GM21360 (cell line): ENCODE results near the gene MT1G.
"Not testable (repeated sequence)": the region's sequence is repeated elsewhere in the genome, so short reads cannot be mapped to it uniquely, and the experiment has no call there.

Experiments
- ATAC-seq: cut with Tn5 transposase; IDR thresholded peaks from one replicate; pipeline ENCODE4 v1.9.1; 2021; ENCODE audit warnings: mild to moderate bottlenecking, moderate library complexity; ENCODE audit not compliant: unreplicated experiment

The MT1G gene

DNA sequence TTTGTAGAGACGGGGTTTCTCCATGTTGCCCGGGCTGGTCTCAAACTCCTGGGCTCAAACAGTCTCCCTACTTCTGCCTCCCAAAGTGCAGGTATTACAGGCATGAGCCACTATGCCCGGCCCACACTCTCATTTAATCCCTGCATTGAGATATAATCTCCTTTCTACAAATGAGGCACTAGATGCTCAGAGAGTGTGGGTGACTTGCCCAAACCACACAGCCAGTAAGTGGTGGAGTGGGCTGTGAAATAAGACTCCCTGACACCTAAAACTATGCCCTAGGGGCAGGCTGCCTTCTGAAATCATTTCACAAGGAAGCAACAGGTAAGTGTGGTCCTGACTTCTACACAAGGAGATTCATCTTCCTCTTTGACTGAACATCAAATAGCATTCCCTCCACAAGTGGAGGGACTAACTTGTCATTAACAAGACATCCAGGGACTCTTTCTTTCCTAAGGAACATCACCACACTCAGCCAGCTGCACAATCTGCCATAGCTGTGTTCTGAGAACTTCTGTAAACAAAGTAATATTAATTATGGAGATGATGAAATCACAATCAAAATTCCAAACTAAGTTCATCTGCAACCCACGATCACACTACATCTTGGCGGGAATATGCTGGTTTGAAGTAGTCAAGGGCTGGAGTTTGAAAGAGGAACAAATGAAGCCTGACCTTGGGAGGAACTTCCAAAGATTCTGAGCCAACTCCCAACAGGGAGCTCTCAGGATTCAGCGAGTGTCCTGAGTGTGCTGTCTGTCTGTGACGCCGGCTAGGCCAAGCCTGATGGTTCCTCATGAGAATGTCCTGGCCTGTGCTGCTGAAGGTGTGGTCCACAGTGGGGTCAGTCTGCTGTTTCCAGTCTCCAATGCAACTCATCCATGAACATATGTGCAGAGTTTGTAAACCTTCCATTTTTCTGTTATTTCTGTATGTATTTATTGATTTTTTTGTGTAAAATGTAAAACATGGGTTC lies 2.3 kb downstream of the MT1G start:
- ATAC-seq = not testable (repeated sequence)

DNA sequence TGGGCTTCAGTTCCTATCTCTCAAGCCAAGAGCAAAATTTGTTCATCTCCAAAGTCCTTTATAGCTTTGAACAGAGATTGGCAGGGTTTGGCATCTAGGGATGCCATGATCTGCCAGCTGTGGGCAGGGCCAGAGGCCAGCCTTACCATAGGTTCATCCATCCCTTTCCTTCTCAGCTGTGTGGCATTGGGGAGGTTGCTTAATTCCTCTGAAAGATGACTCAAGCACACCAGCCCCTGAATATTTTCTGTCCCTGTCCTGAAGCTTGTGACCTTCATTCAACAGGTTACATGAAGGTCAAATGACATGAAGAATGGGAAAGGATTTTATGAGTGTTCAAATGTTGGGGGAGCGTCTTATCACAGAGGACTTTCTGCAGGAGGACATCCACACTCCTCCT lies 3.4 kb downstream of the MT1G start:
- ATAC-seq = no peak

DNA sequence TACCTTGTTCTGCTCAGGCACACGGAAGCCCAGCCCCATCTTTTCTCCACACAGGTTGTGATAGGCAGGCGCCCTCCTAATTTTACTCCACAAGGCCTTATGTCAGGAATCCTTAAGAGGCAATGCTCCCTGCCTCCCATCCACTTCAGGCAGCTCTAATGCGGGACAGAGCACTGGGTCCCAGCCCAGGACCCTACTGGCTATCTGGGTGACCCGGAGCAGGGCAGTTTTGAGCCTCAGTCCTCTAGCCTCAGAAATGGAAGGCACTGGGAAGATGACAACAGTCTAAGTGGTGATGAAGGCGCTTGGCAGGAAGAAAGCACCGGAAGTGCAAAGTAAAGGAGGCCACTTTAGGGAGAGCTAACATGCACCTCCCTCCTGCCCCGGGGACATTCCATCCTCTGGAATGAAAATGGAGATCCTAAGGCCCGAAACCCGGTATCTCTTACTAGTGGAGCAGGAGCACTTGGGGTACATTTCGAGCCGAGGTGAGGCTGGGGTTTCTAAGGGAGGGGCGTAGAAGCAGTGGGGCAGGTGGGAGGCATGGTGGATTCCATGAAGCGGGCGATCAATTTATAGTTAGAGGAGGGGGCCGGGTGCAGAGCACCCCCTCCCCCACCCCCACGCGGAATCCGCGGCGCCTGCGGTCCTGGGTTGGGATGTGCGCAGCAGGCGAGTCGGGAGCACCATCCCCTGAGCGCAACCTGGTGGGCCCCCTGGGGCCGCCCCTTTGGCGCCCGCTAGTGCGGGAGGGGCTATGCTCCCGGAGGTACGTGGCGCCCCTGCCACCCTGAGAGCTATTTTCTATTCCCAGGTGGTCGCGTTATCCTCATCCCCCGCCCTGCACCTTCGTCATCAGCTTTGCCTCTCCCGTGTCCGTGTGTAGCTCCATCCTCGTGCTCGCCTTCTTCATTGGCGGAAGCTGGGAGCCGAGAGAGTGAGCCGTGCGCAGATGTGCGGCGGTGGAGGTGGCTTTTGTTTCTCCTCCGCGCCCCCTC lies 5.2 kb downstream of the MT1G start:
- no peak for ATAC-seq

DNA sequence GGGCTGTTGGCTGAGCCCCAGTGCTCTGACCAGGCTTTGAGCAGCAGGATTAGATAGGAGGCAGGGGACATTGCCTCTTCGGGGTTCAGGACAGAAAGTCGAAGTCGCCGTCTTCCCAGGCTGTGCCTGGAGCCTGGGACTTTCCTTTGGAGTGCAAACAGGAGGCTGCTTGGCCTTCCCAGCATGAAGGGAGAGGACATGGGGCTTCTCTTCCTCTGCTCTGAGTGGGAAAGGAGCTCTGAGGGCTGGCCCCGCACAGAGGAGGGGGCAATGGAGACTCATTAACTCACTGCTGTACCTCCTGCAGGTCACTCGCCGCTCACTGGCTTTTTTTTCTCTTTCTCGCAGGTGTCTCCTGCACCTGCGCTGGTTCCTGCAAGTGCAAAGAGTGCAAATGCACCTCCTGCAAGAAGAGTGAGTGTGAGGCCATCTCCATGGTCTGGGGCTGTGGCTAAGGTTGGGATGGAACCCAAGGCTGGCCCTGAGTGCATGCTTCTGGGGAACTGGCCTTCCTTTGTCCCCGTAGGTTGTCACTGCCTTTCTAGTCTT lies 9.5 kb downstream of the MT1G start:
- no peak for ATAC-seq

DNA sequence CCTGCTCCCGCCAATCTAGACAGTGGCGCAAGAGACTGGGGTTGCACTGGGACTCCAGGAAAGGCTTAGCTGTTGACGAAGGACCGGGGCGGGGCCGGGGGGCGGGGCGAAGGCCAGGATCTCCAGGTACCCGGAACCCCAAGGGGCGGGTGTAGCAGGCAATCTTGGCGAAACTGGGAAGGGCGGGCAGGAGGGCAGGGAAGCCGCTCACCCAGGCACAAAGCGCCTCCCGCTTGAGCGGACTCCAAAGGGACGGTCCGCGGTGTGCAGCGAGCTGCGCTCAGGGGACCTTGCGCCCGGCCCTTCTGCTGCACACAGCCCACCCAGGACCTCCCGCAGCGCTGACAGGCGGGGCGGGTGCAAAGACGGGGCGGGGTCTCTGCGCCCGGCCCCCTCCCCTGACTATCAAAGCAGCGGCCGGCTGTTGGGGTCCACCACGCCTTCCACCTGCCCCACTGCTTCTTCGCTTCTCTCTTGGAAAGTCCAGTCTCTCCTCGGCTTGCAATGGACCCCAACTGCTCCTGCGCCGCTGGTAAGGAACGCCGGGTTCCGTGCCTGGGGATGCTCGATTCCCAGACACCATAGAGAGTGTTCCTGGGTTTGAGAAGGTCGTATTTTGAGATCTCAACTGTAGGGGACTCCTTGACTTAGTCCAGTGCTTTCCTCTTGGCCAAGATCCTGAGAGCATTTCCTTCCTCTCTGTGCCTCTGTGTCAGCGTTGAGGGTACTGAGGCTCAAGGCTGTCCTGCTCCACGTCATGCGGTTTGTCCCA lies 10.1 kb downstream of the MT1G start, which contains the start of gene MT1F:
MT1F (plus strand) TSS at position 405 of the 772 bp plus-strand sequence; CDS start at position 505, 100 bp downstream.
- no peak for ATAC-seq

DNA sequence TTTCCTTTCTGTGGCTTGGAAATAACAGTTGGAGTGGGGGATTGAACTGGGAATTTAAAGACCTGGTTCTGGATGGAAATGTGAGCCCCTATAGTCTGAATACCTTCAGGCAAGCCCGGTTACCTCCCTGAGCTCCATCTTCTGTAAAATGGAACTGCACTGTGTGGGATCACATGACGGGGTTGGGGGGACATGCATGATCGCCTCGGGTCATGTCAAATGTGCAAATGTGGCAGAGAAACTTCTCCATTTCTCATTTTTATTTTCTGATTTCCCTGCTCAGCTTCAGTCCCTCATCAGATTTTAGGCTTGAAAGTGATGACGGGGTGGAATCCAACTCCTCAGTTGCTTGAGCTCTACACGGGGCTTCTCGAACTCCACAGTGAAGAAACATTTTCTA lies 14.6 kb downstream of the MT1G start:
- no peak for ATAC-seq

DNA sequence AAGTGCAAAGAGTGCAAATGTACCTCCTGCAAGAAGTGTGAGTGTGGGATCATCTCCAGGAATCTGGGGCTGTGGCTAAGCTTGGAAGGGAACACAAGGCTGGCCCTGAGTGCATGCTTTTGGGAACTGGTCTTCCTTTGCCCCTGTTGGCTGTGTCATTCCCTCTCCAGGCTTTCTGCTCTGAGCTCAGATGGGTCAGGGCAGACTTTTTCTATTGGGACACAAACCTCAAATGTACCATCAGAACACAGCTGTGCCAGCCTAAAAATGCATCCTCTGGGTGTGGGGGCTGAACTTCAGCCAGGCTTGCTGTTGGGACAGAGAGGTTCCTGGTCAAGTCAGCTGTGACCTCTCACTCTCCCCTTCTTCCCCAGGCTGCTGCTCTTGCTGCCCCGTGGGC lies 15.3 kb downstream of the MT1G start:
- no peak for ATAC-seq

DNA sequence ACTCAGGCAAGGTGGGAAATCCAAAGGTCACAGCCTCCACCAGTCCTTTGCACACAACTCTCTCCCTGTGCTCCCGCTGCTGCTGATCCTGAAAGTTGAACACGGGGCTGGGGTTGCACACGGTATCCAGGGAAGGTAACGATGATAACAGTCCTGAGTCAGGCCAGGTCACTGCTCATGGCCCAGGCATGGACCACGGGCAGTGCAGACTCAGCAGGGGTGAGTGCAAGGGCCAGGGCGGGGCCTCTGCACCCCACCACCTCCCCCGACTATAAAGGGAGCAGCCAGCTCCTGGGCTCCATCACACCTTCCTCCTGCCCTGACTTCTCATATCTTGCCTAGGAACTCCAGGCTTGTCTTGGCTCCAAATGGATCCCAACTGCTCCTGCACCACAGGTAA lies 16.3 kb downstream of the MT1G start, which contains the start of gene MT1B:
MT1B (plus strand) TSS at position 301 of the 400 bp plus-strand sequence; CDS start at position 369, 68 bp downstream.
- no peak for ATAC-seq

DNA sequence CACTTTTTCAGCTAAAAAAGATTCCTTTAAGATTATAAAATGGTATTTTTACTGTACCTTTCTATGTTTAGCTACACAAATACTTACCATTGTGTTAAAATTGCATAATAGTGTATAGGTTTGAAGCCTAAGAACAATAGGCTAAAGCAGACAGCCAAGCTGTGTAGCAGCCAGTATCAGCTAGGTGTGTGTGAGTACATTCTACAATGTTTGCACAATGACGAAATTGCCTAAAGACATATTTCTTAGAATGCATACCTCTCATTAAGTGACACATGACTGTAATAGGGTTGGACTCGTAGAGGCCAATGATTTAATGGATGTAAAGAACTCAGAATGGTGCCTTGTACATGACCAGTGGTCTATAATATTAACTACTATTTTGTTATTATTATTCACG lies 18.0 kb downstream of the MT1G start:
- no peak for ATAC-seq

DNA sequence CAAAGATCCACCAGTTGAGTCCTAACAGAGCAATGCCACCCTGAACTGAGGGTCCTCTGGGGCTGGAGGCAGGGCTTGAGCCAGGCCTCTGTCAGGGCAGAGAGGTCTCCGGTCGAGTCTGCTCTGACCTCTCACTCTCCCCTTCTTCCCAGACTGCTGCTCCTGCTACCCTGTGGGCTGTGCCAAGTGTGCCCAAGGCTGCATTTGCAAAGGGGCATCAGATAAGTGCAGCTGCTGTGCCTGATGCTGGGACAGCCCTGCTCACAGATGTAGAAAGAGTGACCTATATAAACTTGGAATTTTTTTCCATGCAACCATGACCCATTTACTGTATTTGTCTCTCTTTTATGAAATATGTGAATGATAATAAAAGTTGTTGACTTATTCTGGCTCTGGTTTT lies 18.6 kb downstream of the MT1G start:
- no peak for ATAC-seq

DNA sequence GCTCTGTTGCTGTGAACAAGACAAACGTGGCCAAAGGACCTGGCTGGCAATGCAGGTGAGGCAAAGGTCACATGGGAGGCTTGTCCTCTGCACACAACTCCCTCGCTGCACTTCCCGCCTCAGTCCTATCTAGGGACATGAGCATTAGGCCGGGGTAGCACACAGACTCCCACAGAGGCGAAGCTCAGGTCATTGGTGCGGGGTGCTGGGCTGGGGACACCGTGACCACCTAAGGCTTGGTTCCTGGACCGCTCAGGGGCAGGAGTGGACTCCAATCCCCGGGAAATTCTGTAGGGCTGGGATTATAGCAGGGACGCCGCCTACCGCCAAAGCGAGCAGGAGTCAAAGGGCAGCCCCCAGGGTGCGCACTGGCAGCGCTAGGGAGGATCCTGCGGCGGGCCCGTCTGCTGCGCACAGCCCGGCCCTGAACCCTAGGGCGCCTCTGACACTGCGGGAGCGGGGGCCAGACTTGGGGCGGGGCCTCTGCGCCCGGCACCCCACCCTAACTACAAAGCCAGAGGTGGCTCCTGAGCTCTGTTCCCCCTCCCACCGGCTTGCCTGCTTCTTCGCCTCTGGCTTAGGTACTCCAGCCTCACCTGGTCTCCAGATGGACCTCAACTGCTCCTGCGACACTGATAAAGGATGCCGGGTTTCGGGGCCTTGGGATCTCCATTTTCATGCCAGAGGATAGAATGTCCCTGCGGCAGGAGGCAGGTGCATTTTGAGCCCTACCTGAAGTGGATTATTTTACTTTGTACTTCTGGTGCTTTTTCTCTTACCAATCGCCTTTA lies 20.0 kb downstream of the MT1G start:
- ATAC-seq = no peak

DNA sequence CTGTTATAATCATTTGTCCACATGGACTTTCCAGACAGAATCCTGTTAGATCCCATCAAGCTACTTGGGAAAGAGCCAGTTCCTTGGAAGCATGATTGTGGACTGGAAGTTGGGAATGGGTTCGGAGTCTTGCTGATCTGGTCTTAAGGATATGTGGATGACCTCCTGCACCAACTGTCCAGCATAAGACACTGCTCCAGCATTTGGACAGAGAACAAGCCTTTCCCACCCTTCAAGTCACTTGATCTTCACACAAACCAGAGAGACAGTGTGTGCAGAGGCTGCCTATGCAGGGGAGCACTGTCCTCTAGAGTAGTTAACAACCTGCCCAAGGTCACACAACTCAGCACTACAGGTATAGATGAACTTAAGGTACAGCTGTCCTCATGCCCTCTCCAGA lies 22.0 kb downstream of the MT1G start:
- no peak for ATAC-seq

DNA sequence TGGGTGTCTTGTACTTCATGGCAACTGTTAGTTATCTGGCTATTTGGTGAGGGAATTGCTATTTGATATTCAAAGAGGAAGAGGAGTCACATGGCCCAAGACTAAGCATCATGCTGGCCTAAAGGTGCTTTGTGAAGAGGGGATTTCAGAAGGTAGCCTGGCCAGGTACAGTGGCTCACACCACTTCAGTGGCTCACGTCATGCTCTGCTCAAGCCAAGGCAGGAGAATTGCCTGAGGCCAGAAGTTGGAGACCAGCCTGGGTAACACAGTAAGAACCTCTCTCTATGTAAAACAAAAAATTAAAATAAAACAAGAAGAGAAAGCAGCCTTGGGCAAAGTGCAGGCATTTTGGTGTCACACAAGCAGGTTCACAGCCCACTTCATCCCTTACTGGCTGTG lies 22.6 kb downstream of the MT1G start:
- ATAC-seq = no peak

DNA sequence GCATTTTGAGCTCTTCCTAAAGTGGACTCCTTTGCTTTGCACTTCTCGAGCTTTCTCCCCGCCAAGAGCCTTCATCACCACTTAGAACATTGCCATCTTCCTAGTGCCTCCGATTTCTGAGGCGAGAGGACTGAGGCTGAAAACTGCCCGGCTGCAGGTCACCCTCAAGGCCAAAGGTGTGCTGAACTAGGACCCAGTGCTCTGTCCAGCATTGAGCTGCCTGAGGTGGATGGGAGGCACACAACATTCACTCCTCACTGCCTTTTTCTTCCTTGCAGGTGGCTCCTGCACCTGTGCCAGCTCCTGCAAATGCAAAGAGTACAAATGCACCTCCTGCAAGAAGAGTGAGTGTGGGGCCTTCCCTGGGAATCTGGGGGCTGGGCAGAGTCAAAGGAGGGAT lies 24.0 kb downstream of the MT1G start:
- no peak for ATAC-seq

DNA sequence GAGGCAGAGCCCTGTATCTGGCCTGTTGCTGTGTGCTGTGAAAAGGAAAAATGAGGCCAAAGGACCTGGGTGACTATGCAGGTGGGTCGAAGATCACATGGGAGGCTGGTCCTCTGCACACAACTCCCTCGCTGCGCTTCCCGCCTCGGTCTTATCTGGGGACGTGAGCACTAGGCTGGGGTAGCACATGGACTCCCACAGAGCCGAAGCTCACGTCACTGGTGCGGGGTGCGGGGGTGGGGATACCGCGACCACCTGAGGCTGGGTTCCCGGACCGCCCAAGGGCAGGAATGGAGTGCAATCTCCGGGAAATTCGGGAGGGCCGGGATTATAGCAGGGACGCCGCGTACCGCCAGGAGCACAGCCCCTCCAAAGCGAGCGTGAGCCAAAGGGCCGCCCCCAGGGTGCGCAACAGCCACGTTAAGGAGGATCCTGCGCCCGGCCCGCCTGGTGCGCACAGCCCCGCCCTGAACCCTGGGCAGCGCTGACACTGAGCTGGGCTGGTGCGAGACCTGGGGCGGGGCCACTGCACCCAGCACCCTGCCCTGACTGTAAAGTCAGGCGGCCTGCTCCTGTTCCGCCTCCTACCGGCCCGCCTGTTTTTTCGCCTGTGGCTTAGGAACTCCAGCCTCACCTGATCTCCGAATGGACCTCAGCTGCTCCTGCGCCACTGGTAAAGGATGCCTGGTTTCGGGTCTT lies 24.6 kb downstream of the MT1G start:
- ATAC-seq = peak; percentile 54

DNA sequence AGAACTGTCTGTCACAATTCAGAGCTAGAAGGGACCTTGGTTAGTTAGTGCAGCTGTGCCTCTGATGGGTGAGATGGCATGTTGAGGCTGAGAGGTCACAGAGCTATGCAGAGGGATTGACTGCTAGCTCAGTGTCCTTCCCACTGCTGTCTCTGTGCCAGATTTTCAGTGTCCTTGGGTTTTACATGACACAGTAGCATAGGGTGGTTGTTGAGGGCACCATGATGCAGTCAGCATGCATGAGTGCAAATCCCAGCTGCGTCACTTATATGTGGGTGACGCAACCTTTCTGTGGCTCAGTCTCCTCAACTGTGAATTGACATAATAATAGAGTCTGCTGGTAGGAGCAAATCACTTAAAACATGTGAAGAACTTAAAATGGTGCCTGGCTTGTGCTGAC lies 26.7 kb downstream of the MT1G start:
- ATAC-seq = no peak

DNA sequence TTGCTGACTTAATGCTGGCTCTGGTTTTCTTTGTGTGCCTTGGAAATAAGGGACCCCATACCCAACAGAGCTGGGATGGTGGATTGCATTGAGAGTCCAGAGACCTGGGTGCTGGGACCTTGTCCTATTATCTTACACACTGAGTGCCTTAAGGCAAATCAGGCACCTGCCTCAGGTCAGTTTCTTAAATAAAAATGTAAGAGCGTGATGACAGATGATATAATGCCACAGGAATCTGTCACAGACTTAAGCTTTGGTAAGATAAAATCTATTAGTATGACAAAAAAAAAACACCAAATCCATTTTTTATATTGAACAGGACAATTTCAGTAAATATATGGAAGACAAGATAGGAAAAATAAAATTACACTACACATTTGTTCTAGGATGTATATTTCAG lies 27.8 kb downstream of the MT1G start:
- no peak for ATAC-seq

DNA sequence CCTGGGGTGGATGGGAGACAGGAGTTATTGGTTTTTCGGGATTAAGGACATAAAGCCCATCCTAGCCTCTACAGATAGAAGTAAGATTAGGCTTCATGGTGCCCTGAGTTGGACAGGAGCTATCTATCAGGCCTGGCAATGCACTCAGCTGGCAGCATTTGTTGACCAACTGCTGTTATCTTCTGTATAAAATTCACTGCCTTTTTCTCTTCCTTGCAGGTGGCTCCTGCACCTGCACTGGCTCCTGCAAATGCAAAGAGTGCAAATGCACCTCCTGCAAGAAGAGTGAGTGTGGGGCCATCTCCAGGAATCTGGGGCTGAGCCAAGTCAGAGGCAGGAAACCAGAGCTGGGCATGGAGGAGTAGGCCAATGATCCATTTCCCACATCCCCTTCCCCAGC lies 28.8 kb downstream of the MT1G start:
- ATAC-seq = no peak
